B cell (primary cell): ENCODE measurements around the gene OSR1. TPM values are rescaled to one million over a fixed set of nuclear protein-coding genes. Genes with fewer than 3 reads are reported as not detected.

Experiments
- ATAC-seq: fragments of 200-7000 bp; cut with Tn5 transposase; one replicate; pipeline ENCODE4 v1.10.0; 2021; ENCODE audit warnings: low read depth, mild to moderate bottlenecking, moderate number of reproducible peaks, moderate library complexity
- CTCF ChIA-PET: fragments of 350-600 bp; sonication (Branson Sonifier 250); formaldehyde crosslinking; loops from one replicate; lab custom pipeline; 2021; ENCODE audit warnings: antibody characterized with exemption, inconsistent platforms; lab: Charles Lee
- POLR2A ChIA-PET: fragments of 350-600 bp; sonication (Branson Sonifier 250); formaldehyde crosslinking; loops from one replicate; lab custom pipeline; 2021; ENCODE audit warnings: antibody characterized with exemption; lab: Charles Lee
- DNase-seq: peaks from one replicate; pipeline ENCODE4 v3.0.0; 2013
- H2AFZ ChIP-seq: 2 replicates; pipeline ENCODE4 v1.6.1; 2012; ENCODE audit warnings: mild to moderate bottlenecking, low read depth, low read length; ENCODE audit not compliant: insufficient read depth, poor library complexity, severe bottlenecking
- H3K27ac ChIP-seq, 2 donors: 1 replicate in 1 of 2; 2 replicates in 1 of 2; pipeline ENCODE4 v1.5.1; 2012 to 2013; ENCODE audit warnings: low read length in 2 of 2, mild to moderate bottlenecking in 2 of 2, moderate library complexity in 1 of 2
- H3K27me3 ChIP-seq, 4 experiments: fragments of 200-600 bp in 1 of 4; sonication (generic) in 1 of 4; replicated peaks in 1 of 4; 1 replicate in 2 of 4; 2 replicates in 2 of 4; pipeline versions ENCODE4 v1.6.1 to v1.7.0; 2013 to 2016; ENCODE audit warnings: low read length in 3 of 4, mild to moderate bottlenecking in 2 of 4, mixed read lengths in 1 of 4, moderate library complexity in 1 of 4; ENCODE audit not compliant: insufficient read depth in 4 of 4, control insufficient read depth in 3 of 4; ENCODE audit errors: control extremely low read depth in 1 of 4
- H3K36me3 ChIP-seq, 2 experiments: replicated peaks in 1 of 2; 1 replicate in 1 of 2; 2 replicates in 1 of 2; pipeline versions ENCODE4 v1.6.1 to v1.7.1; 2013; ENCODE audit warnings: low read length in 1 of 2; ENCODE audit not compliant: insufficient read depth in 2 of 2, control insufficient read depth in 1 of 2; ENCODE audit errors: control extremely low read depth in 1 of 2, extremely low read depth in 1 of 2
- H3K4me1 ChIP-seq, 2 donors: fragments of 200-600 bp in 1 of 2; sonication (generic) in 1 of 2; 1 replicate in 1 of 2; 2 replicates in 1 of 2; pipeline versions ENCODE4 v1.5.1 to v1.6.1; 2013 to 2017; ENCODE audit warnings: low read length in 2 of 2; ENCODE audit not compliant: control insufficient read depth in 2 of 2, insufficient read depth in 2 of 2
- H3K4me2 ChIP-seq: replicated peaks from 2 replicates; pipeline ENCODE3; 2012; ENCODE audit warnings: mild to moderate bottlenecking, low read depth, low read length; ENCODE audit not compliant: poor library complexity, severe bottlenecking
- H3K4me3 ChIP-seq, 5 experiments: fragments of 200-600 bp in 1 of 5; sonication (generic) in 1 of 5; 1 replicate in 3 of 5; 2 replicates in 2 of 5; pipeline versions ENCODE4 v1.5.1 to v1.7.0; 2011 to 2016; ENCODE audit warnings: low read length in 4 of 5, mild to moderate bottlenecking in 4 of 5, low read depth in 2 of 5, control low read depth in 1 of 5, moderate library complexity in 1 of 5; ENCODE audit not compliant: insufficient read depth in 1 of 5; ENCODE audit errors: control extremely low read depth in 1 of 5, extremely low read depth in 1 of 5
- H3K79me2 ChIP-seq: fragments of 200-600 bp; sonication (generic); one replicate; pipeline ENCODE4 v1.6.0; 2016; ENCODE audit warnings: low read length; ENCODE audit not compliant: control insufficient read depth, insufficient read depth
- H3K9ac ChIP-seq: fragments of 200-600 bp; sonication (generic); 2 replicates; pipeline ENCODE4 v1.6.1; 2017; ENCODE audit warnings: mild to moderate bottlenecking, low read length, moderate library complexity
- H3K9me3 ChIP-seq, 3 donors: one replicate each; pipeline versions ENCODE4 v1.6.1 to v1.7.1; 2013; ENCODE audit warnings: low read length in 2 of 3; ENCODE audit not compliant: control insufficient read depth in 2 of 3, insufficient read depth in 1 of 3; ENCODE audit errors: control extremely low read depth in 1 of 3
- H4K20me1 ChIP-seq: 2 replicates; pipeline ENCODE4 v1.6.0; 2012; ENCODE audit warnings: mild to moderate bottlenecking, low read length; ENCODE audit not compliant: insufficient read depth, control insufficient read depth, poor library complexity, severe bottlenecking
- H3K27ac Mint-ChIP-seq: one replicate; pipeline ENCODE4 v1.8.0; 2021; ENCODE audit warnings: mixed read lengths
- H3K27me3 Mint-ChIP-seq: one replicate; pipeline ENCODE4 v1.8.0; 2021; ENCODE audit warnings: mixed read lengths
- H3K4me1 Mint-ChIP-seq: one replicate; pipeline ENCODE4 v1.8.0; 2021; ENCODE audit warnings: mixed read lengths
- H3K4me3 Mint-ChIP-seq: one replicate; pipeline ENCODE4 v1.8.0; 2021; ENCODE audit warnings: mixed read lengths
- H3K9me3 Mint-ChIP-seq: one replicate; pipeline ENCODE4 v1.8.0; 2022; ENCODE audit warnings: mixed read lengths; ENCODE audit not compliant: insufficient read depth
- CTCF ChIP-seq: fragments of 200-600 bp; IDR thresholded peaks from one replicate; pipeline ENCODE4 v1.8.0; 2022; ENCODE audit warnings: antibody characterized with exemption, mild to moderate bottlenecking
- EZH2 ChIP-seq: IDR thresholded peaks from 2 replicates; pipeline ENCODE4 v1.6.1; 2012; ENCODE audit warnings: borderline replicate concordance, low read depth, mild to moderate bottlenecking, moderate library complexity, low read length; ENCODE audit not compliant: insufficient read depth, poor library complexity, severe bottlenecking
- WGBS: methylation state at CpG from one replicate; pipeline ENCODE4 v1.1.5; 2013; ENCODE audit warnings: missing lambda C conversion rate; ENCODE audit not compliant: insufficient coverage; 5-methylcytosine and 5-hydroxymethylcytosine counted together
- intact Hi-C: fragments of 100-400 bp; cut with micrococcal nuclease; formaldehyde crosslinking; loops from one replicate; pipeline ENCODE4 v1.10.0; 2022
- polyA plus RNA-seq: library from polyadenylated mRNA; depleted of rRNA; stranded (reverse); fragments of >200 nt; gene quantifications from 2 replicates; pipeline ENCODE4 v1.2.3, GENCODE V29; 2012
- total RNA-seq, 2 donors: library from RNA; stranded (reverse); fragments of 120-200 nt in 1 of 2; gene quantifications; 1 replicate in 1 of 2; 2 replicates in 1 of 2; pipeline versions ENCODE4 v1.2.3 to v1.2.4, GENCODE V29; 2013 to 2022

OSR1 gene
- total and polyA plus RNA-seq, 2 donors (not counting 1 experiment from before 2014, with no cell fraction given): not detected

GRCh38 chr2:19355931-19356544 is 2.4 kb downstream of the OSR1 start:
- H3K4me3 ChIP-seq: peak overlapping the region in 1 of 5 experiments; percentile 23
- H3K27me3 ChIP-seq: peaks cover 0 to 99% (median 81%) of the 10 kb centered on the region in 4 experiments
- H3K9ac ChIP-seq: no peak overlapping the region
- WGBS: 14% methylated on average over 33 of the region's 35 CpGs
- peak overlapping the region; percentile 85 for H3K4me2 ChIP-seq
- ChIA-PET POLR2A (no interaction called here), CTCF (interaction anchor here (1.1 kb wide), 1 partner anchor 33 kb away, joined by 3 read pairs; no protein-coding TSS in a partner anchor)
- intact Hi-C loops: no loop called here
- no peak overlapping the region for H2AFZ ChIP-seq
- peak overlapping the region; percentile 44 for H3K4me3 Mint-ChIP-seq
- H3K79me2 ChIP-seq: no peaks in the 10 kb centered on the region
- H3K9me3 ChIP-seq: peaks cover 0 to 79% (median 5%) of the 10 kb centered on the region in 3 donors
- H3K4me1 ChIP-seq: peaks cover 56 to 69% of the 10 kb centered on the region in 2 donors
- H4K20me1 ChIP-seq: no peaks in the 10 kb centered on the region
- peaks cover 41% of the 10 kb centered on the region for H3K4me1 Mint-ChIP-seq
- H3K9me3 Mint-ChIP-seq: no peaks in the 10 kb centered on the region
- peak; percentile 31 for DNase-seq
- H3K36me3 ChIP-seq: no peaks in the 10 kb centered on the region
- no peak overlapping the region for H3K27ac ChIP-seq
- TF ChIP-seq EZH2 (peak; percentile 84), CTCF (no peak)
- ATAC-seq: no peak
- peaks cover 76% of the 10 kb centered on the region for H3K27me3 Mint-ChIP-seq
- H3K27ac Mint-ChIP-seq: no peak overlapping the region

- no peak overlapping the region for H3K27ac Mint-ChIP-seq
- no peak for TF ChIP-seq CTCF
- TF ChIP-seq EZH2: no peak
- H3K9ac ChIP-seq: no peak overlapping the region
- intact Hi-C loops: no loop called here
- no peak overlapping the region for H2AFZ ChIP-seq
- H4K20me1 ChIP-seq: no peaks in the 10 kb centered on the region
- H3K4me3 Mint-ChIP-seq: peak overlapping the region; percentile 24
- no peak overlapping the region for H3K4me3 ChIP-seq
- H3K36me3 ChIP-seq: no peaks in the 10 kb centered on the region
- no peak overlapping the region for H3K4me2 ChIP-seq
- H3K4me1 ChIP-seq: peaks cover 58 to 69% of the 10 kb centered on the region in 2 donors
- peaks cover 0 to 99% (median 80%) of the 10 kb centered on the region in 4 experiments for H3K27me3 ChIP-seq
- ATAC-seq (no peak), DNase-seq (no peak)
- H3K79me2 ChIP-seq: no peaks in the 10 kb centered on the region
- H3K27ac ChIP-seq: no peak overlapping the region
- peaks cover 41% of the 10 kb centered on the region for H3K4me1 Mint-ChIP-seq
- WGBS: 21% methylated on average over 18 of the region's 18 CpGs
- H3K9me3 Mint-ChIP-seq: no peaks in the 10 kb centered on the region
- CTCF ChIA-PET: interaction anchor here (1.1 kb wide), 1 partner anchor 32 kb away, joined by 3 read pairs; no protein-coding TSS in a partner anchor
- H3K27me3 Mint-ChIP-seq: peaks cover 75% of the 10 kb centered on the region
- H3K9me3 ChIP-seq: peaks cover 0 to 80% (median 5%) of the 10 kb centered on the region in 3 donors
- POLR2A ChIA-PET: no interaction called here
Measured at GRCh38 chr2:19355416-19355821, 3.0 kb downstream of the OSR1 start.
